Peyer's patch (tissue), 4 donors: ENCODE data around the gene ARHGAP28. TPM values are rescaled to one million over a fixed set of nuclear protein-coding genes. Genes with fewer than 3 reads are reported as not detected.
A peak's percentile ranks its signal among the peaks of the same experiment; 100 is the strongest.

Source experiments
- DNase-seq, 3 donors: peaks; one replicate each; pipeline ENCODE4 v3.0.0-alpha.2; 2017 to 2019
- H3K27ac ChIP-seq, 4 donors: fragments of 200-600 bp; sonication (generic); one replicate each; pipeline ENCODE4 v1.5.1; 2016 to 2019
- H3K27me3 ChIP-seq, 2 donors: fragments of 200-600 bp; sonication (generic); one replicate each; pipeline ENCODE4 v1.5.1; 2019
- H3K36me3 ChIP-seq, 3 donors: fragments of 200-600 bp; sonication (generic); one replicate each; pipeline ENCODE4 v1.5.1; 2016 to 2019
- H3K4me1 ChIP-seq, 4 donors: fragments of 200-600 bp; sonication (generic); one replicate each; pipeline ENCODE4 v1.5.1; 2016 to 2019
- H3K4me3 ChIP-seq, 4 donors: fragments of 200-600 bp; sonication (generic); 1 replicate in 3 of 4; 2 replicates in 1 of 4; pipeline ENCODE4 v1.5.1; 2016 to 2019; ENCODE audit warnings: mild to moderate bottlenecking in 1 of 4
- H3K9me3 ChIP-seq, 4 donors: fragments of 200-600 bp; sonication (generic); one replicate each; pipeline ENCODE4 v1.5.1; 2016 to 2019; ENCODE audit warnings: mild to moderate bottlenecking in 1 of 4
- POLR2A ChIP-seq, 2 donors: fragments of 450-650 bp; IDR thresholded peaks; one replicate each; pipeline ENCODE4 v1.5.1; 2017; ENCODE audit warnings: antibody characterized with exemption in 2 of 2, mild to moderate bottlenecking in 2 of 2, moderate library complexity in 2 of 2
- total RNA-seq, 4 donors: library from RNA; depleted of rRNA; stranded (reverse); fragments of >200 nt; gene quantifications; one replicate each; pipeline ENCODE4 v1.1.0, GENCODE V29; 2016
- TF ChIP-seq, protein P1 (sequence below), 6 experiments: fragments of 450-650 bp in 4 of 6; fragments of 200-600 bp in 2 of 6; sonication (generic) in 1 of 6; IDR thresholded peaks; one replicate each; pipeline ENCODE4 v1.5.1; 2017 to 2019; ENCODE audit warnings: antibody characterized with exemption in 6 of 6, mild to moderate bottlenecking in 3 of 6, moderate library complexity in 1 of 6

ARHGAP28 gene
- total RNA-seq, 4 donors from 2014 or later: 1.0 to 35.5 (median 3.3) TPM

DNA sequence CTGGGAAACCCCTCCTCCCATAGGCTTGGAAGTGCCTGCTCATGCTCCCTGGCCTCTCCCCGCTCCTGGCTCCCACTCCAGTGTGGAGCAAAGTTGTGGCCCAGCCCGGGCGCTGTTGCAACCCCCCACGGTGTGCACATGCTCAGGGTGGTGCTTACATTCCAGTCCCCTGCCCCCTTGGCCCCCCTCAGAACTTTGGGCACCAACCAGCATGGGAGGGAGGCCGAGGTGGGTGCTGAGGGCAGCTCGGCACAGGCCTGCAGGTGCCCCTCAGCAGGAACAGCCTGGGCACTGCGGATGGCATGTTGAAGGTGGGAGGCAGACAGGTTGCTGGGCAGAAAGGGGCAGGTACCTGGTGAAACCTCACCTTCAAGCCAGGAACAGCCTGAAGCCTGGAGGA, 125.3 kb downstream of the ARHGAP28 start:
- no peak for DNase-seq
- Histone ChIP-seq H3K27ac (no peak overlapping the region), H3K4me1 (no peaks in the 10 kb centered on the region), H3K27me3 (no peaks in the 10 kb centered on the region), H3K9me3 (peaks cover 0 to 3% (median 0%) of the 10 kb centered on the region in 4 donors), H3K36me3 (no peaks in the 10 kb centered on the region), H3K4me3 (no peak overlapping the region)
- no peak for TF ChIP-seq POLR2A (IDR thresholded peaks at IDR 0.05)
- TF ChIP-seq, protein P1, sequence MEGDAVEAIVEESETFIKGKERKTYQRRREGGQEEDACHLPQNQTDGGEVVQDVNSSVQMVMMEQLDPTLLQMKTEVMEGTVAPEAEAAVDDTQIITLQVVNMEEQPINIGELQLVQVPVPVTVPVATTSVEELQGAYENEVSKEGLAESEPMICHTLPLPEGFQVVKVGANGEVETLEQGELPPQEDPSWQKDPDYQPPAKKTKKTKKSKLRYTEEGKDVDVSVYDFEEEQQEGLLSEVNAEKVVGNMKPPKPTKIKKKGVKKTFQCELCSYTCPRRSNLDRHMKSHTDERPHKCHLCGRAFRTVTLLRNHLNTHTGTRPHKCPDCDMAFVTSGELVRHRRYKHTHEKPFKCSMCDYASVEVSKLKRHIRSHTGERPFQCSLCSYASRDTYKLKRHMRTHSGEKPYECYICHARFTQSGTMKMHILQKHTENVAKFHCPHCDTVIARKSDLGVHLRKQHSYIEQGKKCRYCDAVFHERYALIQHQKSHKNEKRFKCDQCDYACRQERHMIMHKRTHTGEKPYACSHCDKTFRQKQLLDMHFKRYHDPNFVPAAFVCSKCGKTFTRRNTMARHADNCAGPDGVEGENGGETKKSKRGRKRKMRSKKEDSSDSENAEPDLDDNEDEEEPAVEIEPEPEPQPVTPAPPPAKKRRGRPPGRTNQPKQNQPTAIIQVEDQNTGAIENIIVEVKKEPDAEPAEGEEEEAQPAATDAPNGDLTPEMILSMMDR (IDR thresholded peaks at IDR 0.05): no peak

DNA sequence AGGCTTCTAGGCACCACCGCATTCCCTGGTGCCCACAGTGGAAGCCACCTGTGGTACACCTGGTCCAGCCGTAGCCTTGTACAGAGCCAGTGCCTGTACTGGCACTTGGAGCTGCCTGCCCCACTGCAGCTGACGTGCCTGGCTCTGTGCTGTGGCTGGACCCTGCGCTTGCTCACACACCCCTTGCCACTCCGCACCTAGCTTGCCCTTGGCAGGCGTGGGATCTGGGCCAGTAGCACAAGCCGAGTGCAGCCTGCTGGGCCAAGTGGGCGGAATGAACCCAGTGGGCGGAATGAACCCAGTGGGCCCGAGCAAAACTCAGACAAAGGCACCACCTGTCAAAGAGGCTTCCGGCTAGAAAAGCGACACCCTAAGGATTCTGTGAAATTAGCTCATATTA, 126.3 kb downstream of the ARHGAP28 start:
- Histone ChIP-seq H3K27ac (no peak overlapping the region), H3K4me3 (no peak overlapping the region), H3K9me3 (peaks cover 0 to 3% (median 0%) of the 10 kb centered on the region in 4 donors), H3K4me1 (no peaks in the 10 kb centered on the region), H3K36me3 (no peaks in the 10 kb centered on the region), H3K27me3 (no peaks in the 10 kb centered on the region)
- TF ChIP-seq POLR2A (IDR thresholded peaks at IDR 0.05): no peak
- TF ChIP-seq, protein P1 (IDR thresholded peaks at IDR 0.05): no peak
- DNase-seq: no peak

DNA sequence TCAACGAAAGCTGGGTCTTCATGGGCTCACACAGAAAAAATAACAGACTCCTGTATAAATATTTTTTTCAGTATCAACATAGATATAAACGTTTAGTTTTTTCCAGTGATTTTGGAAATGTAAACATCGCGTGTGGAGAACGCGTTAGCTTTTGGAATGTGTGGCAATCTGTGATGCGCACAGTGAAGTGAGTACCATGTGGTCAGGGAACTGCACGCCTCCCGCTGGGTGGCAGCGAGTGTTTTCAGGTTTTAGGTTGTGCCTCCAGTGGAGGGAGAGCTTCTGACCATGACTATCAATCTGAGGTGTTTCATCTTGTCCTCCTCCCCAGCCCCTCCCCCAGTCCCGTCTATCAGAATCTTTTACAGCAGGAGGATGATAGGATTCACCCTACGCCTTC, 127.8 kb downstream of the ARHGAP28 start:
- no peaks in the 10 kb centered on the region for H3K4me1 ChIP-seq
- H3K27me3 ChIP-seq: no peaks in the 10 kb centered on the region
- peaks cover 0 to 3% (median 0%) of the 10 kb centered on the region in 4 donors for H3K9me3 ChIP-seq
- no peak overlapping the region for H3K4me3 ChIP-seq
- peak overlapping the region in 1 of 4 donors; percentile 2 for H3K27ac ChIP-seq
- H3K36me3 ChIP-seq: no peaks in the 10 kb centered on the region
- TF ChIP-seq, protein P1 (IDR thresholded peaks at IDR 0.05): no peak
- no peak for TF ChIP-seq POLR2A (IDR thresholded peaks at IDR 0.05)
- DNase-seq: no peak

DNA sequence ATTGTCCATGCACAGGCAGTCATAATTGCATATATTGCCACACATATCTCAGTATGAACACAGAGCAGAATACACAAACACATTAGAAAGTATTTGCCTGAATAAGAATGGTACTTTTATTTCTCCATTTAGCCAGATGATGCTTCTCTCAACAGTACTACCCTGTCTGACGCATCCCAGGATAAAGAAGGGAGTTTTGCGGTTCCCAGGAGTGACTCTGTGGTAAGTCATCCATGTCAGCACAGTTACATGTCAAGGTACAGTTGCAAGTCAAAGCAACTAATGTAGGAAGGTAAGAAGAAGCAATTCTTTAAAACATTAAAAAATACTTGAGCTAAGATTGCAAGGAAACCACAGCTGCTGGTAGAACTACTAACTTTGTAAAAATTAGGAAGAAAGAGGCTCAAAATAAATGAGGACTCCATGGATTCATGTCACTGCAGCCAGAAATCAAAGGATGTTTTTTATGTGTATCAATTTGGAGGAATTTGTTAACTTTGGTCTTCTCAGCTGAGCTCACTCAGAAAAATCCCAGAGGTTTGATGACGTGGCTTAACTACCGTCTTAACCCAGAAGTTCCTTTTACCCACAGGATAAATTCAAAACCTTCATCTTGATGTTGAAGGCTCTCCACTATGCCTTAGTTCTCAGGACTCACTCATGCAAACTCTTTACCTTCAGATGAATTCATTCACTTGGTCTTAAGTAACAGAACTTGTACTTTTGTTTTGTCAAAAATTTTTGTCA, 130.3 kb downstream of the ARHGAP28 start:
- TF ChIP-seq POLR2A (IDR thresholded peaks at IDR 0.05): no peak
- TF ChIP-seq, protein P1 (IDR thresholded peaks at IDR 0.05): no peak
- Histone ChIP-seq H3K36me3 (no peaks in the 10 kb centered on the region), H3K27me3 (no peaks in the 10 kb centered on the region), H3K4me1 (no peaks in the 10 kb centered on the region), H3K27ac (no peak overlapping the region), H3K4me3 (no peak overlapping the region), H3K9me3 (no peaks in the 10 kb centered on the region)
- no peak for DNase-seq

DNA sequence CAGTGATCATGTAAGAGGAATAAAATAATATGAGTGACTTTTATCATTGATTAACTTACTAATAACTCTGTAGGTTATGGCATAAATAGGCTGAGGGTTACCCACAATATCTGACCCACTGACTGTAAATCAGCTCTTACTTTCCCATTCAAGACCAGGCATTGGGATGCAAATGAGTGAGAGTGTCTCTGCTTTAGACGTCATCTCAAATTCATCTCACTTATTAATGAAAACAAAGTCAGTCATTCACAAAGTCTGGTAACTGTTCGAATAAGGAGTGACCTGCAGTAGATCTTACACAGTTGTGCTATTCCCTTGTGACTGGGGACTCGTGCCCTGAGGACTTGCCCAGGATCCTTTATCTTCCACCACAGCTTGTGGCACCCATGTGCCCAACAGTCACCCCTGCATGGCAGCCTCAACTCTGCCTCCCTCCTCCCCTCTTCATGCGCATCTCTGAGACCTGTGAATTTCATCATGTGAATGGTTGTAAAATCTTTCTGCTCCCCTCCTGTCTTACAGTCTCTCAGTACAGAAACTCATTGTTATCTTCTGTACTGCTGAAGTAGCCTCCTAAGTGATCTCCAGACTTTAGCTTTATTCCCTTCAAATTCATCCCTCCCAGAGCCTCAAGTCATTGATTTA, 131.4 kb downstream of the ARHGAP28 start:
- Histone ChIP-seq H3K27me3 (no peaks in the 10 kb centered on the region), H3K4me3 (no peak overlapping the region), H3K9me3 (no peaks in the 10 kb centered on the region), H3K4me1 (no peaks in the 10 kb centered on the region), H3K27ac (no peak overlapping the region), H3K36me3 (no peaks in the 10 kb centered on the region)
- TF ChIP-seq POLR2A (IDR thresholded peaks at IDR 0.05): no peak
- DNase-seq: no peak

DNA sequence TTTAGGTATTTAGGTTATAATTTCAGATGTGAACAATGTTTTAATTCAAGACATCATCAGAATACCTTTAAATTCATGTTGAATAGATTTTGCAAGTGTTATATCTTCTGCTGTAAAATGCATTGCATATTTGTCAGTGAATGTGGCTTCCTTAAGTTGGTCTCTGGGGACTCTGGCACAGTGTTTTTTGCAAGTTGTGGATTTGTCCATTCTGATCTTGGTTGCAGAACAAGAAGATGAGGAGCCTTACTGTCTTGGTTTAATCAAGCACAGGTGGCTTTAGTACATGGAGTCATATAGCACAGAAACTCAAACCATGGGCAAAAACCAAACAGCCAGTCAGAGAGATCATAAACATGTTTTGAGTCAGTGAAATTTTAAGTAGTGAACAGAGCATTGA, 135.7 kb downstream of the ARHGAP28 start:
- no peaks in the 10 kb centered on the region for H3K36me3 ChIP-seq
- TF ChIP-seq, protein P1 (IDR thresholded peaks at IDR 0.05): no peak
- TF ChIP-seq POLR2A (IDR thresholded peaks at IDR 0.05): no peak

More for the DNA sequence above, 135.7 kb downstream of the ARHGAP28 start:
- Histone ChIP-seq H3K27ac (no peak overlapping the region), H3K4me3 (no peak overlapping the region), H3K4me1 (no peaks in the 10 kb centered on the region), H3K9me3 (no peaks in the 10 kb centered on the region), H3K27me3 (no peaks in the 10 kb centered on the region)
- no peak for DNase-seq
